Calu3 (cell line): Measurements from ENCODE around the gene MBP. TPM values are rescaled to one million over a fixed set of nuclear protein-coding genes. Genes with fewer than 3 reads are reported as not detected.

Source experiments
- BruUV-seq: library from RNA; stranded (reverse); fragments of 400-500 nt; replicated peaks from 2 replicates; lab custom pipeline; 2021; lab: Mats Ljungman, UMichigan
- CTCF ChIA-PET: fragments of 300-600 bp; sonication (Branson Sonifier 250); formaldehyde crosslinking; loops from one replicate; lab custom pipeline; 2022; ENCODE audit warnings: antibody characterized with exemption; lab: Charles Lee
- DNase-seq: peaks from one replicate; pipeline ENCODE4 v3.0.0; 2022
- H3K27ac Mint-ChIP-seq: one replicate; pipeline ENCODE4 v1.8.0; 2022; ENCODE audit warnings: mixed read lengths; ENCODE audit not compliant: unreplicated experiment
- H3K27me3 Mint-ChIP-seq: one replicate; pipeline ENCODE4 v1.8.0; 2022; ENCODE audit warnings: mixed read lengths; ENCODE audit not compliant: unreplicated experiment
- H3K36me3 Mint-ChIP-seq: one replicate; pipeline ENCODE4 v1.8.0; 2022; ENCODE audit warnings: mild to moderate bottlenecking, moderate library complexity, mixed read lengths; ENCODE audit not compliant: insufficient read depth, unreplicated experiment
- H3K4me1 Mint-ChIP-seq: one replicate; pipeline ENCODE4 v1.8.0; 2022; ENCODE audit warnings: mild to moderate bottlenecking, low read depth, mixed read lengths; ENCODE audit not compliant: unreplicated experiment
- H3K4me3 Mint-ChIP-seq: one replicate; pipeline ENCODE4 v1.8.0; 2022; ENCODE audit warnings: mild to moderate bottlenecking, low read depth, moderate library complexity, mixed read lengths; ENCODE audit not compliant: unreplicated experiment
- H3K9me3 Mint-ChIP-seq: one replicate; pipeline ENCODE4 v1.8.0; 2022; ENCODE audit warnings: low read depth, mixed read lengths; ENCODE audit not compliant: unreplicated experiment
- intact Hi-C: fragments of 100-400 bp; cut with micrococcal nuclease; formaldehyde crosslinking; loops from one replicate; pipeline ENCODE4 v1.10.0; 2022; ENCODE audit not compliant: unreplicated experiment
- total RNA-seq: library from RNA; stranded (reverse); gene quantifications from 2 replicates; pipeline ENCODE4 v1.2.3, GENCODE V29; 2022
- TF ChIP-seq, protein P1 (sequence below): fragments of 200-600 bp; IDR thresholded peaks from one replicate; pipeline ENCODE4 v1.8.0; 2022; ENCODE audit warnings: antibody characterized with exemption; ENCODE audit not compliant: unreplicated experiment

MBP gene
- total RNA-seq, 1 experiment from 2014 or later, result 221 TPM

DNA sequence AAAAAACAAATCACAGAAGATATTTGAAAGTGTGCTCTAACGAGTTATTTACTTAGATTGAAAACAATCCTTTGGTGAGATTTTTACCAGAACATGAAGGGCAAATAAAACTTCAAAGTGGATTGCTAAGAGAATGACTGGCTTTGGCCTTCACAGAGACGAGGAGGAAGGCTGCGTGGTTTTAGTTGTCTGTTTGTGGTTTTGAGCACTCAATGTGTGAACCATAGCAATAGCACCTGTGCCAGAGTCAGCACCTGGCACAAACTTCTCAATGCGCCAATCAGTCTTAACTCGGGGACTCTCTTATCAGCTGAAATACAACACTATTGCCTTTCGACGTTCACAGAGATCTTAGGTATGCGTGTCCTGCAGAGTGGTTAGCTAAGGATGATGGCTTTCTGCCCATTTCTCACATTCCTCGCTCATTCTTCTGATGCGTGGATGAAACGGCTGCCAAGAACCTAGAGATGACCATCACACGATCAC, 70.0 kb downstream of the MBP start:
- Mint-ChIP-seq H3K27ac (peak overlapping the region; percentile 96), H3K9me3 (peaks cover 9% of the 10 kb centered on the region), H3K36me3 (peaks cover 85% of the 10 kb centered on the region), H3K4me1 (peaks cover 61% of the 10 kb centered on the region), H3K27me3 (no peaks in the 10 kb centered on the region), H3K4me3 (no peak overlapping the region)
- CTCF ChIA-PET, result interaction anchor here (1.5 to 1.7 kb wide), 2 partner anchors 8 to 17 kb away, joined by 3 to 4 read pairs; no protein-coding TSS in a partner anchor
- DNase-seq, result no peak
- intact Hi-C loops, result no loop called here
- TF ChIP-seq, protein P1, sequence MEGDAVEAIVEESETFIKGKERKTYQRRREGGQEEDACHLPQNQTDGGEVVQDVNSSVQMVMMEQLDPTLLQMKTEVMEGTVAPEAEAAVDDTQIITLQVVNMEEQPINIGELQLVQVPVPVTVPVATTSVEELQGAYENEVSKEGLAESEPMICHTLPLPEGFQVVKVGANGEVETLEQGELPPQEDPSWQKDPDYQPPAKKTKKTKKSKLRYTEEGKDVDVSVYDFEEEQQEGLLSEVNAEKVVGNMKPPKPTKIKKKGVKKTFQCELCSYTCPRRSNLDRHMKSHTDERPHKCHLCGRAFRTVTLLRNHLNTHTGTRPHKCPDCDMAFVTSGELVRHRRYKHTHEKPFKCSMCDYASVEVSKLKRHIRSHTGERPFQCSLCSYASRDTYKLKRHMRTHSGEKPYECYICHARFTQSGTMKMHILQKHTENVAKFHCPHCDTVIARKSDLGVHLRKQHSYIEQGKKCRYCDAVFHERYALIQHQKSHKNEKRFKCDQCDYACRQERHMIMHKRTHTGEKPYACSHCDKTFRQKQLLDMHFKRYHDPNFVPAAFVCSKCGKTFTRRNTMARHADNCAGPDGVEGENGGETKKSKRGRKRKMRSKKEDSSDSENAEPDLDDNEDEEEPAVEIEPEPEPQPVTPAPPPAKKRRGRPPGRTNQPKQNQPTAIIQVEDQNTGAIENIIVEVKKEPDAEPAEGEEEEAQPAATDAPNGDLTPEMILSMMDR, result no peak
- BruUV-seq, result no TSS peak

- DNase-seq, result no peak
- TF ChIP-seq, protein P1, result no peak
- Mint-ChIP-seq H3K4me3 (no peak overlapping the region), H3K27me3 (no peaks in the 10 kb centered on the region), H3K36me3 (peaks cover 85% of the 10 kb centered on the region), H3K4me1 (peaks cover 61% of the 10 kb centered on the region), H3K27ac (peak overlapping the region; percentile 96), H3K9me3 (peaks cover 9% of the 10 kb centered on the region)
- intact Hi-C loops, result no loop called here
- CTCF ChIA-PET, result interaction anchor here (1.0 to 1.5 kb wide), 3 partner anchors 13 to 150 kb away, joined by 3 read pairs; no protein-coding TSS in a partner anchor
- no TSS peak for BruUV-seq
These were observed 70.6 kb downstream of the MBP start for GRCh38 chr18:77061946-77062517.

DNA sequence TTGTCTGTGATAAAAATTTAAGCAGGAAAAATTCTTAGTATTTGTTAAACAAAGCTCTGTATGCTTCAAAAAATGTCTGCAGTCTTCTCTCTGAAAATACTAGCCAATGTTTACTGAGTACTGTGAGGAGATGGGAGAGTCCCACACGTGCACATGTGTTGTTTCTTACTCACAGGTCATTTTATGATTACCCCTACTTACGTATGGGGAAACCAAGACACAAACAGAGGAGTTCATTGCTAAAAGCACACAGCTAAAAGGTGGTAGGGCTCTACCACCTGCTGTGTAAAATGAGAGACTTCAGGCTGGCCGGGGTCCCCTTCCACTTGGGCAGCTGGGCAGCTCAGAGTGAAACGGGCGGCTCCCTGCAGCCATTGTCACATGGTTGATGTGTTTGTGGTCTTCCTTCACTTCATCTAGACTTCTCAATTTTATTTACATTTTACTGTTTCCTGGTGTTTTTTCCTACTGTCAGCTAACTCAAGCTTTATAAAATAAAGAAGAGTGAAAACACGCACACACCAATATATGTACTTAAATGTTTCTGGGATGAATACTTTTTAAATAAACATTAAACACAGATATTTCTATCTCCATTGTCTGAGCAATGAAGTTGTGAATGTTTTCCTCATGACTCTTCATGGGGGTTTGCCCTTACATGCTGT, 71.2 kb downstream of the MBP start:
- TF ChIP-seq, protein P1, result no peak
- Mint-ChIP-seq H3K4me1 (peaks cover 61% of the 10 kb centered on the region), H3K27me3 (no peaks in the 10 kb centered on the region), H3K36me3 (peaks cover 85% of the 10 kb centered on the region), H3K9me3 (peaks cover 9% of the 10 kb centered on the region), H3K4me3 (no peak overlapping the region), H3K27ac (peak overlapping the region; percentile 96)
- BruUV-seq, result no TSS peak
- intact Hi-C loops, result no loop called here
- DNase-seq, result no peak
- CTCF ChIA-PET, result interaction anchor here (1.0 to 1.5 kb wide), 5 partner anchors 9 to 150 kb away, joined by 3 to 6 read pairs (median 3); no protein-coding TSS in a partner anchor

- Mint-ChIP-seq H3K36me3 (peaks cover 83% of the 10 kb centered on the region), H3K9me3 (peaks cover 9% of the 10 kb centered on the region), H3K27me3 (no peaks in the 10 kb centered on the region), H3K4me1 (peaks cover 61% of the 10 kb centered on the region), H3K4me3 (no peak overlapping the region), H3K27ac (peak overlapping the region; percentile 55)
- no peak for DNase-seq
- BruUV-seq, result no TSS peak
- CTCF ChIA-PET, result interaction anchor here (1.4 kb wide), 1 partner anchor 60 kb away, joined by 6 read pairs; no protein-coding TSS in a partner anchor
- TF ChIP-seq, protein P1, result no peak
- intact Hi-C loops, result no loop called here
These were observed 72.4 kb downstream of the MBP start for GRCh38 chr18:77060151-77060550.
